H1 (cell line): ENCODE measurements around the gene LMAN1L. TPM values are rescaled to one million over a fixed set of nuclear protein-coding genes. Genes with fewer than 3 reads are reported as not detected.

Experiments used
- EZH2 ChIP-seq: fragments of 200-600 bp; sonication (generic); IDR thresholded peaks from 2 replicates; pipeline ENCODE4 v1.7.1; 2012; ENCODE audit warnings: low read depth, mild to moderate bottlenecking, moderate library complexity, low read length, inconsistent platforms; ENCODE audit not compliant: severe bottlenecking
- MAFK ChIP-seq: IDR thresholded peaks from 2 replicates; pipeline ENCODE4 v1.6.1; 2012; ENCODE audit warnings: low read depth, mild to moderate bottlenecking, improper control_type of control experiment, low read length
- TAF7 ChIP-seq: optimal IDR thresholded peaks from 2 replicates; pipeline ENCODE3; 2011; ENCODE audit warnings: low read depth, mild to moderate bottlenecking, inconsistent platforms, low read length, moderate library complexity, borderline replicate concordance
- TCF12 ChIP-seq: IDR thresholded peaks from 2 replicates; pipeline ENCODE4 v1.6.1; 2011; ENCODE audit warnings: low read depth, mild to moderate bottlenecking, low read length
- polyA plus RNA-seq, 7 experiments: library from polyadenylated mRNA; depleted of rRNA in 3 of 7; stranded (reverse) in 5 of 7; unstranded in 2 of 7; fragments of >200 nt in 5 of 7; fragments of 200-250 nt in 2 of 7; gene quantifications; 1 replicate in 5 of 7; 2 replicates in 1 of 7; 4 replicates in 1 of 7; pipeline versions ENCODE4 v1.2.1 to v1.2.3, GENCODE V29; 2011 to 2013; ENCODE audit warnings: missing spikeins in 2 of 7, mixed read lengths in 2 of 7
- total RNA-seq: library from RNA; stranded (reverse); fragmentation: NEBNext Ultra II Directional; extraction: Animal tissue kit (Norgen Biotek cat#: 25700); gene quantifications from 2 replicates; pipeline ENCODE4 v1.2.1, GENCODE V29; 2021
- TF ChIP-seq, protein P1 (sequence below), 3 experiments: IDR thresholded peaks; 1 replicate in 2 of 3; 2 replicates in 1 of 3; pipeline versions ENCODE4 v1.5.1 to v1.6.1; 2011; ENCODE audit warnings: low read length in 3 of 3, mild to moderate bottlenecking in 3 of 3, inconsistent platforms in 2 of 3, low read depth in 1 of 3, moderate library complexity in 1 of 3; ENCODE audit not compliant: insufficient read depth in 1 of 3; ENCODE audit errors: control extremely low read depth in 1 of 3
- TF ChIP-seq, protein P2 (sequence below): fragments of 300-600 bp; sonication (generic); IDR thresholded peaks from 2 replicates; pipeline ENCODE4 v1.7.1; 2012; ENCODE audit warnings: low read length, moderate library complexity, mild to moderate bottlenecking, inconsistent platforms; ENCODE audit not compliant: insufficient replicate concordance

LMAN1L gene
- total and polyA plus RNA-seq, 2 of the 8 experiments (the other 6 are each of a cell fraction or from before 2014, with no cell fraction given) = not detected

DNA sequence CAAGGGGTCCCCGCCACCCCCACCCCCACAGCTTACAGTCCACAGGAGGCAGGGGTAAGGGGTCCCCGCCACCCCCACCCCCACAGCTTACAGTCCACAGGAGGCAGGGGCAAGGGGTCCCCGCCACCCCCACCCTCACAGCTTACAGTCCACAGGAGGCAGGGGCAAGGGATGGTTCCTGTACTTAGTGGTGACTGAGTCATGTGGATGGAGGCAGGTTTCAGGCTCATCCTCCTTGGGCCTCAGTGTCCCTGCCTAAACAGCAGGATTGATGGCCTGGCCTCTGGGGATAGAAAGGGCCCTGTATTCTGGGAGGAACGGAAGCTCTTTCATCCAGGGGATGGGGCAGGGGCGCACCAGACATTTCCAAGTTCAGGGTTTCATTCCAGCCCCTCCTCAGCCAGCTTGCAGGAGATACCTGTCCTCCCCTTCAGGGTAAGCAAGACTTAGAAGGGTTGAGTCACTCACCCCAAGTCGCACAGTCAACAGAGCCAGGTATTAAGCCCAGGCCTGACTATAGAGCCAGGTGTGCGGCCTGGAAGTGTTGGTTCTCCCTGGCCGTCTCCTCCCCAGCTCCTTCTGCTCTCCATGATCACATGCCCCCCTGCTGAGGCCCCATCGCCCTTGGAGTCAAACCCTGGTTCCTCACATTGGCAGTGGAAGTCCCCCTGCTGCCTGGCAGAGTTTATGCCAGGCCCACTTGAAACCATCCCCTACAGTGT is 18.2 kb upstream of the LMAN1L start (continued):
- TF ChIP-seq, protein P1, sequence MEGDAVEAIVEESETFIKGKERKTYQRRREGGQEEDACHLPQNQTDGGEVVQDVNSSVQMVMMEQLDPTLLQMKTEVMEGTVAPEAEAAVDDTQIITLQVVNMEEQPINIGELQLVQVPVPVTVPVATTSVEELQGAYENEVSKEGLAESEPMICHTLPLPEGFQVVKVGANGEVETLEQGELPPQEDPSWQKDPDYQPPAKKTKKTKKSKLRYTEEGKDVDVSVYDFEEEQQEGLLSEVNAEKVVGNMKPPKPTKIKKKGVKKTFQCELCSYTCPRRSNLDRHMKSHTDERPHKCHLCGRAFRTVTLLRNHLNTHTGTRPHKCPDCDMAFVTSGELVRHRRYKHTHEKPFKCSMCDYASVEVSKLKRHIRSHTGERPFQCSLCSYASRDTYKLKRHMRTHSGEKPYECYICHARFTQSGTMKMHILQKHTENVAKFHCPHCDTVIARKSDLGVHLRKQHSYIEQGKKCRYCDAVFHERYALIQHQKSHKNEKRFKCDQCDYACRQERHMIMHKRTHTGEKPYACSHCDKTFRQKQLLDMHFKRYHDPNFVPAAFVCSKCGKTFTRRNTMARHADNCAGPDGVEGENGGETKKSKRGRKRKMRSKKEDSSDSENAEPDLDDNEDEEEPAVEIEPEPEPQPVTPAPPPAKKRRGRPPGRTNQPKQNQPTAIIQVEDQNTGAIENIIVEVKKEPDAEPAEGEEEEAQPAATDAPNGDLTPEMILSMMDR (IDR thresholded peaks at IDR 0.05; ENCODE audit: control extremely low read depth in 1 of 3, insufficient read depth in 1 of 3, low read depth in 1 of 3, low read length in 3 of 3) = no peak
- no peak for TF ChIP-seq MAFK
- no peak for TF ChIP-seq TCF12
- TF ChIP-seq TAF7 = no peak
- no peak for TF ChIP-seq EZH2
- TF ChIP-seq, protein P2, sequence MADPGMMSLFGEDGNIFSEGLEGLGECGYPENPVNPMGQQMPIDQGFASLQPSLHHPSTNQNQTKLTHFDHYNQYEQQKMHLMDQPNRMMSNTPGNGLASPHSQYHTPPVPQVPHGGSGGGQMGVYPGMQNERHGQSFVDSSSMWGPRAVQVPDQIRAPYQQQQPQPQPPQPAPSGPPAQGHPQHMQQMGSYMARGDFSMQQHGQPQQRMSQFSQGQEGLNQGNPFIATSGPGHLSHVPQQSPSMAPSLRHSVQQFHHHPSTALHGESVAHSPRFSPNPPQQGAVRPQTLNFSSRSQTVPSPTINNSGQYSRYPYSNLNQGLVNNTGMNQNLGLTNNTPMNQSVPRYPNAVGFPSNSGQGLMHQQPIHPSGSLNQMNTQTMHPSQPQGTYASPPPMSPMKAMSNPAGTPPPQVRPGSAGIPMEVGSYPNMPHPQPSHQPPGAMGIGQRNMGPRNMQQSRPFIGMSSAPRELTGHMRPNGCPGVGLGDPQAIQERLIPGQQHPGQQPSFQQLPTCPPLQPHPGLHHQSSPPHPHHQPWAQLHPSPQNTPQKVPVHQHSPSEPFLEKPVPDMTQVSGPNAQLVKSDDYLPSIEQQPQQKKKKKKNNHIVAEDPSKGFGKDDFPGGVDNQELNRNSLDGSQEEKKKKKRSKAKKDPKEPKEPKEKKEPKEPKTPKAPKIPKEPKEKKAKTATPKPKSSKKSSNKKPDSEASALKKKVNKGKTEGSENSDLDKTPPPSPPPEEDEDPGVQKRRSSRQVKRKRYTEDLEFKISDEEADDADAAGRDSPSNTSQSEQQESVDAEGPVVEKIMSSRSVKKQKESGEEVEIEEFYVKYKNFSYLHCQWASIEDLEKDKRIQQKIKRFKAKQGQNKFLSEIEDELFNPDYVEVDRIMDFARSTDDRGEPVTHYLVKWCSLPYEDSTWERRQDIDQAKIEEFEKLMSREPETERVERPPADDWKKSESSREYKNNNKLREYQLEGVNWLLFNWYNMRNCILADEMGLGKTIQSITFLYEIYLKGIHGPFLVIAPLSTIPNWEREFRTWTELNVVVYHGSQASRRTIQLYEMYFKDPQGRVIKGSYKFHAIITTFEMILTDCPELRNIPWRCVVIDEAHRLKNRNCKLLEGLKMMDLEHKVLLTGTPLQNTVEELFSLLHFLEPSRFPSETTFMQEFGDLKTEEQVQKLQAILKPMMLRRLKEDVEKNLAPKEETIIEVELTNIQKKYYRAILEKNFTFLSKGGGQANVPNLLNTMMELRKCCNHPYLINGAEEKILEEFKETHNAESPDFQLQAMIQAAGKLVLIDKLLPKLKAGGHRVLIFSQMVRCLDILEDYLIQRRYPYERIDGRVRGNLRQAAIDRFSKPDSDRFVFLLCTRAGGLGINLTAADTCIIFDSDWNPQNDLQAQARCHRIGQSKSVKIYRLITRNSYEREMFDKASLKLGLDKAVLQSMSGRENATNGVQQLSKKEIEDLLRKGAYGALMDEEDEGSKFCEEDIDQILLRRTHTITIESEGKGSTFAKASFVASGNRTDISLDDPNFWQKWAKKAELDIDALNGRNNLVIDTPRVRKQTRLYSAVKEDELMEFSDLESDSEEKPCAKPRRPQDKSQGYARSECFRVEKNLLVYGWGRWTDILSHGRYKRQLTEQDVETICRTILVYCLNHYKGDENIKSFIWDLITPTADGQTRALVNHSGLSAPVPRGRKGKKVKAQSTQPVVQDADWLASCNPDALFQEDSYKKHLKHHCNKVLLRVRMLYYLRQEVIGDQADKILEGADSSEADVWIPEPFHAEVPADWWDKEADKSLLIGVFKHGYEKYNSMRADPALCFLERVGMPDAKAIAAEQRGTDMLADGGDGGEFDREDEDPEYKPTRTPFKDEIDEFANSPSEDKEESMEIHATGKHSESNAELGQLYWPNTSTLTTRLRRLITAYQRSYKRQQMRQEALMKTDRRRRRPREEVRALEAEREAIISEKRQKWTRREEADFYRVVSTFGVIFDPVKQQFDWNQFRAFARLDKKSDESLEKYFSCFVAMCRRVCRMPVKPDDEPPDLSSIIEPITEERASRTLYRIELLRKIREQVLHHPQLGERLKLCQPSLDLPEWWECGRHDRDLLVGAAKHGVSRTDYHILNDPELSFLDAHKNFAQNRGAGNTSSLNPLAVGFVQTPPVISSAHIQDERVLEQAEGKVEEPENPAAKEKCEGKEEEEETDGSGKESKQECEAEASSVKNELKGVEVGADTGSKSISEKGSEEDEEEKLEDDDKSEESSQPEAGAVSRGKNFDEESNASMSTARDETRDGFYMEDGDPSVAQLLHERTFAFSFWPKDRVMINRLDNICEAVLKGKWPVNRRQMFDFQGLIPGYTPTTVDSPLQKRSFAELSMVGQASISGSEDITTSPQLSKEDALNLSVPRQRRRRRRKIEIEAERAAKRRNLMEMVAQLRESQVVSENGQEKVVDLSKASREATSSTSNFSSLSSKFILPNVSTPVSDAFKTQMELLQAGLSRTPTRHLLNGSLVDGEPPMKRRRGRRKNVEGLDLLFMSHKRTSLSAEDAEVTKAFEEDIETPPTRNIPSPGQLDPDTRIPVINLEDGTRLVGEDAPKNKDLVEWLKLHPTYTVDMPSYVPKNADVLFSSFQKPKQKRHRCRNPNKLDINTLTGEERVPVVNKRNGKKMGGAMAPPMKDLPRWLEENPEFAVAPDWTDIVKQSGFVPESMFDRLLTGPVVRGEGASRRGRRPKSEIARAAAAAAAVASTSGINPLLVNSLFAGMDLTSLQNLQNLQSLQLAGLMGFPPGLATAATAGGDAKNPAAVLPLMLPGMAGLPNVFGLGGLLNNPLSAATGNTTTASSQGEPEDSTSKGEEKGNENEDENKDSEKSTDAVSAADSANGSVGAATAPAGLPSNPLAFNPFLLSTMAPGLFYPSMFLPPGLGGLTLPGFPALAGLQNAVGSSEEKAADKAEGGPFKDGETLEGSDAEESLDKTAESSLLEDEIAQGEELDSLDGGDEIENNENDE = no peak
